Measurements from ENCODE around the gene AR. TPM values are rescaled to one million over a fixed set of nuclear protein-coding genes. Genes with fewer than 3 reads are reported as not detected.

The AR gene, protein sequence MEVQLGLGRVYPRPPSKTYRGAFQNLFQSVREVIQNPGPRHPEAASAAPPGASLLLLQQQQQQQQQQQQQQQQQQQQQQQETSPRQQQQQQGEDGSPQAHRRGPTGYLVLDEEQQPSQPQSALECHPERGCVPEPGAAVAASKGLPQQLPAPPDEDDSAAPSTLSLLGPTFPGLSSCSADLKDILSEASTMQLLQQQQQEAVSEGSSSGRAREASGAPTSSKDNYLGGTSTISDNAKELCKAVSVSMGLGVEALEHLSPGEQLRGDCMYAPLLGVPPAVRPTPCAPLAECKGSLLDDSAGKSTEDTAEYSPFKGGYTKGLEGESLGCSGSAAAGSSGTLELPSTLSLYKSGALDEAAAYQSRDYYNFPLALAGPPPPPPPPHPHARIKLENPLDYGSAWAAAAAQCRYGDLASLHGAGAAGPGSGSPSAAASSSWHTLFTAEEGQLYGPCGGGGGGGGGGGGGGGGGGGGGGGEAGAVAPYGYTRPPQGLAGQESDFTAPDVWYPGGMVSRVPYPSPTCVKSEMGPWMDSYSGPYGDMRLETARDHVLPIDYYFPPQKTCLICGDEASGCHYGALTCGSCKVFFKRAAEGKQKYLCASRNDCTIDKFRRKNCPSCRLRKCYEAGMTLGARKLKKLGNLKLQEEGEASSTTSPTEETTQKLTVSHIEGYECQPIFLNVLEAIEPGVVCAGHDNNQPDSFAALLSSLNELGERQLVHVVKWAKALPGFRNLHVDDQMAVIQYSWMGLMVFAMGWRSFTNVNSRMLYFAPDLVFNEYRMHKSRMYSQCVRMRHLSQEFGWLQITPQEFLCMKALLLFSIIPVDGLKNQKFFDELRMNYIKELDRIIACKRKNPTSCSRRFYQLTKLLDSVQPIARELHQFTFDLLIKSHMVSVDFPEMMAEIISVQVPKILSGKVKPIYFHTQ
- polyA plus RNA-seq (ENCODE audit: insufficient read length): 3.3 TPM
- long read RNA-seq, donor 1: 0 reads
- long read RNA-seq, donor 2, full-length matches to known transcripts: 1 of 1 reads
- long read RNA-seq, donor 2, partial matches to known transcripts: 0 of 1 reads
- long read RNA-seq, donor 2, other reads (novel, unspliced or antisense): 0 of 1 reads
- long read RNA-seq, donor 3, full-length matches to known transcripts: 1 of 1 reads
- long read RNA-seq, donor 3, partial matches to known transcripts: 0 of 1 reads
- long read RNA-seq, donor 3, other reads (novel, unspliced or antisense): 0 of 1 reads
- long read RNA-seq, donor 4: 0 reads
- long read RNA-seq, donor 5: 0 reads
- long read RNA-seq, donor 6: 0 reads
- long read RNA-seq, donor 7: 0 reads
- long read RNA-seq, donor 8: 0 reads

DNA sequence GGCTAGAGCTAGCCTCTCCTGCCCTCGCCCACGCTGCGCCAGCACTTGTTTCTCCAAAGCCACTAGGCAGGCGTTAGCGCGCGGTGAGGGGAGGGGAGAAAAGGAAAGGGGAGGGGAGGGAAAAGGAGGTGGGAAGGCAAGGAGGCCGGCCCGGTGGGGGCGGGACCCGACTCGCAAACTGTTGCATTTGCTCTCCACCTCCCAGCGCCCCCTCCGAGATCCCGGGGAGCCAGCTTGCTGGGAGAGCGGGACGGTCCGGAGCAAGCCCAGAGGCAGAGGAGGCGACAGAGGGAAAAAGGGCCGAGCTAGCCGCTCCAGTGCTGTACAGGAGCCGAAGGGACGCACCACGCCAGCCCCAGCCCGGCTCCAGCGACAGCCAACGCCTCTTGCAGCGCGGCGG is at the start of gene AR:
Gene AR (plus strand): TSS at position 204 of the 400 bp plus-strand sequence. CDS start 1,126 bp downstream, outside the sequence.
- DNase-seq: peak; percentile 33

DNA sequence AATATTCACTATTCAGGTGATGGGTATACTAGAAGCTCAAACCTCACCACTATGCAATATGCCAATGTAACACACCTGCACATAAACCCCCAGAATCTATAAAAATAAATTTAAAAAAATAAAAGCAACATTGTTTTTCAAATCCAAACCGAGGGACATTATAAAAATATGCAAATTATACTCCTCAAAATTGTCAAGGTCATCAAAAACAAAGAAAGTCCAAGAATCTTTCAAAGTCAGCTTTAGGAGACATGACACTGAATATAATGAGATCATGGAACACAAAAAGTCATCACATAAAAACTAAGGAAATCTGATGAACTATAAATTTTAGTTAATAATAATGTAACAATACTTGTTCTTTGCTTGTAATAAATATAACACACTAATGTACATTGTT is 43.2 kb upstream of the AR start:
- DNase-seq: no peak

DNA sequence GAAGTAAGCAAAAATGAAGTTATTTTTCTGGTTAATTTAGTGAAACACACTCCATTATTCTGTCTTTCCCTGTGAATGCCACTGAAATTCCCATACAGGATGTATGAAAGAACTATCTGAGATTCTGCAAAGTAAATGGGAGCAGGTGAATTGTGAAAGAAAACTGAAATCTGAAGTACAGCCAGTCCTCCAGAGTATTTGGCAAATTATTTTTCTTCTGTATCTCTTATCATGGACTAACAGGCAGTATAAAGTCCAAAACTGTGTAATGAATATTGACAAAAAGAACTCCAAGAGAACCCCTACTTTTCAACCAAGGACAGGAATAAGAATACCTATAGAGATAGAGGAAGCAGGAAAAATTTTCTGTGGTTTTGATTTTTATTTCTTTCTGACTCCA is 40.8 kb upstream of the AR start:
- no peak for DNase-seq

DNA sequence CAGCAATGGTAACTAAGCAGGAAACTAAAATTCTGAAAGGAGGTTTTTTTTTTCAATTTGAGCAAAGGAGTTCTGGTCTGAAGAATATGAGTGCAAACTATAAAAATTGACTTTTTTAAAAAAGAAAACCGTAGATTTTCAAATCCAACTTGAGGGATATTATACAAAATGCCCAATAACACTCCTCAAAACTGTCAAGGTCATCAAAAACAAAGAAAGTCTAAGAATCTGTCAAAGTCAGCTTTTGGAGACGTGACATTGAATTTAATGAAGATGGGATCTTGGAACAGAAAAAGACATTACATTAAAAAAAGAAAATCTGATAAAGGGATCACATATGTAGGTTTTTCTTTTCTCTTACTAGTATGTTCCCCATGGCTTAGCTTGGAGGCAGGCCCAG is 40.4 kb upstream of the AR start:
- no peak for DNase-seq

DNA sequence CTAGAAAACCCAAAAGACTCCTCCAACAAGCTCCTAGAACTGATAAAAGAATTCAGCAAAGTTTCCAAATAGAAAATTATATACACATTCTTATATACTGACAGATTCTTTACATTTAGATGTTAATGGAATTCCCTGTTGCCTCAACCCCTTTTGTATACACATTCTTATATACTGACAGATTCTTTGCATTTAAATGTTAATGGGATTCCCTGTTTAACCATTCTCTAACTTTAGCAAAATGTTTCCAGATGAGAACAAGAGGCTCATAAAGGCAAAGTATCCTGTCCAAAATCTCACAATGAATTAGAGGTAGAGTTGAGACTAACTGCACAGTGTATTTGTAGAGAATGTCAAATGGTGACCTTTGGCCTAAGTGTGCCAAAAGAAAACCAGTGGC is 23.1 kb upstream of the AR start:
- DNase-seq: no peak

DNA sequence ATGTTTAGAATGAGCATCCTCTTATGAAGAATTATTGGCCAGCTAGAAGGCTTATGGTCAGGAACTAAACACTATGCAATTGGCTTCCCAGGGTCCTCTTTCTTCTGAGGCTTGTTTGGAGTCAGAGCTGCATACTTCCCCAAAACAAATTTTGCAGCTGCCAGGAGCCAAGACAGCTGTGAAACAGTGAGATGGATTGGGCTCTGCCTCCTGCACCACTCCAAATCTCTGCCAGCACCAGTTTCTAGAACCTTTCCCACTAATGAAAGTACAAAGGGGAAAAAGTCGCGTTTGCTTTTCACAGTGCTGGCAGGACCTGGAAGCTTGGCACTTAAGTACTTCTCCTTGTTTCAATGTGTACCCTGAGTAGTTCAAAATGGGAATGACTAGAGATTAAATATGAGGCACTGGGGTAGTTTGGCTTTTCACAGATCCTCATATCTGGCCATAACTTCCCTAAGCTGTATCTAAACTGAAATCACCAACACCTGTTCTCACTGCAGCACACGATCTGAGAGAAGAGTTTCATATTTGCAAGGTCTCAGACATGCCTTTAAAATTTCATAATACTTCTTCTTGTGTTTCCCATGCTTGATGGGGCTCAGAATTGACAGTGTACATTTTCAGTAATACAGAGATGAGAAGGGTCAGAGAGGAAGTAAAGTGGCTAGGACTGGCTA is 20.7 kb upstream of the AR start:
- DNase-seq: no peak

DNA sequence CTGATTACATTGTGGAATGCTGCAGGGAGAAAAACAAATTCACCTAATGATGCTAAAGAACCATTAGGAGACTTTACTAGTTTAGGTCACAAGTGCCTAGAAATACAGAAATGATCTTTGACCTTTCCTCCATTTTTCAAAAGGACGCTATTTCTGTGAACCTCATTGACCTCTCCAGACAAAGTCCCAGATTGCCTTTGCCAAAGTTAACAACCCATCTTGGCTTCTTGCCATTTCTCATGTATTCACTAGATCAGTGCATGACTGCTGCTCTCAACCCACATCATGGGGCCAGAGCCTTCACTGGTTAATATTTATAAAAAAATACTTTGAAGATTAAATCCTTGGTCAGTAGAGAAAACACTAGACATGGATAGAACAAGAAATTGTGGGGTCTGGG is 19.9 kb upstream of the AR start:
- no peak for DNase-seq

DNA sequence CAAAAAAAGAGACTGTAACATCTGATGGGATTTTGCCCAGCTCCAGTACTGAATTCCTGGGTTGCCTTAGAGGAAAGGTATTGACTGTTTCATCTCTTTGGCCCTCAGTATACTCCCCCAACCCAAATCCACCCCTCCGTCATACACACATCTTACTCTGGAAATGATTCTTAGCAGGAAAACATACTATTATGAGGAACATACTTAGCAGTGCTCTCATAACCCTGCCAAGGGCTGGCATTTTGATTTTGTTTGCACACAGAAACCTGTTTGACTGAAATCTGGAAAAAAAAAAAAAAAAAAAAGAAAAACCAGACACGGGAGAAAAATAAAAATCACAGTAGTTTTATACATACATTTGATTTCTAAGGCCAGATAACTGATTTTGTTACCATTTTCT is 19.4 kb upstream of the AR start:
- no peak for DNase-seq

DNA sequence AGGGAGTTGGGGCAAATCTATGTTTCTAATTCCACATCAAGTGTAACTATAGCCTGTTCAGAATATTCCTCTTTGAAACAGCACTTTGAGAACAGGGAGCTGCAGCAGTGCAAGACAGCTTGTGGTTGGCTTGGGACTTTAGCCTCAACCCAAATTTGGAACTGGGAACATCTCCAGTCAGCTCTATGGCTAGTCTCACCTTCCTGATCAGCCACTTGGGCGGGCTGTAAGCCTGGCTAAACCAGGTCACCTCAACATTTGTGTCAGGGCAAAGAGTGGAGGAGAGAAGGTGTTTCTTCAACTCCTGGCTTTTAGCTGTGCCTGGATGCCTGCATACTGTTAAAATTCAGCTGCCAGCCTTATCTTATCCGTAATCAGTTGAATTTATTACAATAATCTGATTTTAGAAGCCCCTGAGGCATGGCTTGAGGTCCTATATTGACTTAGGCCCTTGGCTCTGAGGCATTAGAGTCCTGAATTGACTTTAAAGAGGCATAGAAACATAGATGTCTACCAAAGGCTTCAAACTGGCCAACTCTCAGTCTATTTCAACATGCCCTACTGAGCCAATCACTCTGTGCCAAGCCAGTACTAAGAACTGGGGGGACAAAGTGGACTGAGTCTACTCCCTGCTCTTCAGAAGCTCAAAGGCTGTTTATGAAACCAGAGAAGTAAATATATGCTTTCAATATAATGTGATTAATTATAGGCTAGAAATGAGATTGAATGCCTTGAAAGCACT is 18.7 kb upstream of the AR start:
- DNase-seq: no peak

DNA sequence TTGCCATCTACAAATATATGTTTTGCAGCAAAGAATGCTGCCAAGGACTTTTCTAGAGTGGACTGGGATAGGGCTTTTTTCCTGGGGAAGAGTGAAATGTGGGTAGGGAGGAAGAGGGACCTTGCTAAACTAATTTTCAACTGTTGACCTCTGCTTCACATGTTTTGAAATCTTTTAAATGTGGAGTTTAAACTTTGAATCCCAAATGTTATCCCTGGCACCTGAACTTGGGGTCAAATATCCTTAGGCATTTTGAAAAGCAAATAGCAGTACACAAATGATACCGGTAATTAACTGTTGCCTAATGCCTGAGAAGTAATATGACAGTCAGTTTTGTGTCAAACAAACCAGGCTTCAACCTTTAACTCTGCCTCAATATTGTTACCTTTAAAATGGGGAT is 7.3 kb upstream of the AR start:
- DNase-seq: no peak

DNA sequence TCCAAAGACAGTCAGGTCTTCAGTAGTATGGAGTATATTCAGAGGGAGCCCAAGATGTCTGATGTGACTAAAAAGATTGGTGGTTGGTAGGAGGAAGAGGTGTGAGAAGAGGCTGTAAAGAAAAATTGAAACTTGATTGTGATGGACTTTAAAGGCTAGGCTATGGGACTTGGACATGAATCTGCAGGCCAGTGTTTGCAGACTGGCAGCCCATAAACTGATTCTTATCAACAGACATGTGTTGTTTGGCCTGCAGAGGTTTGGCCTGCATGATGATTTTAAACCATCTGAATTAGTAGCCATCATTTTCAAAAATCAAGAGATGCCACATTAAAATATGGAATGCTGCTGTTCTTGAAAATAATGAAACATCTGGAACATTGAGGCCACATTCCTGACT is 5.4 kb upstream of the AR start:
- no peak for DNase-seq

DNA sequence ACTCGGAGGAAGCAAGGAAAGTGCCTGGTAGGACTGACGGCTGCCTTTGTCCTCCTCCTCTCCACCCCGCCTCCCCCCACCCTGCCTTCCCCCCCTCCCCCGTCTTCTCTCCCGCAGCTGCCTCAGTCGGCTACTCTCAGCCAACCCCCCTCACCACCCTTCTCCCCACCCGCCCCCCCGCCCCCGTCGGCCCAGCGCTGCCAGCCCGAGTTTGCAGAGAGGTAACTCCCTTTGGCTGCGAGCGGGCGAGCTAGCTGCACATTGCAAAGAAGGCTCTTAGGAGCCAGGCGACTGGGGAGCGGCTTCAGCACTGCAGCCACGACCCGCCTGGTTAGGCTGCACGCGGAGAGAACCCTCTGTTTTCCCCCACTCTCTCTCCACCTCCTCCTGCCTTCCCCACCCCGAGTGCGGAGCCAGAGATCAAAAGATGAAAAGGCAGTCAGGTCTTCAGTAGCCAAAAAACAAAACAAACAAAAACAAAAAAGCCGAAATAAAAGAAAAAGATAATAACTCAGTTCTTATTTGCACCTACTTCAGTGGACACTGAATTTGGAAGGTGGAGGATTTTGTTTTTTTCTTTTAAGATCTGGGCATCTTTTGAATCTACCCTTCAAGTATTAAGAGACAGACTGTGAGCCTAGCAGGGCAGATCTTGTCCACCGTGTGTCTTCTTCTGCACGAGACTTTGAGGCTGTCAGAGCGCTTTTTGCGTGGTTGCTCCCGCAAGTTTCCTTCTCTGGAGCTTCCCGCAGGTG is 637 bp downstream of the AR start:
- DNase-seq: no peak

DNA sequence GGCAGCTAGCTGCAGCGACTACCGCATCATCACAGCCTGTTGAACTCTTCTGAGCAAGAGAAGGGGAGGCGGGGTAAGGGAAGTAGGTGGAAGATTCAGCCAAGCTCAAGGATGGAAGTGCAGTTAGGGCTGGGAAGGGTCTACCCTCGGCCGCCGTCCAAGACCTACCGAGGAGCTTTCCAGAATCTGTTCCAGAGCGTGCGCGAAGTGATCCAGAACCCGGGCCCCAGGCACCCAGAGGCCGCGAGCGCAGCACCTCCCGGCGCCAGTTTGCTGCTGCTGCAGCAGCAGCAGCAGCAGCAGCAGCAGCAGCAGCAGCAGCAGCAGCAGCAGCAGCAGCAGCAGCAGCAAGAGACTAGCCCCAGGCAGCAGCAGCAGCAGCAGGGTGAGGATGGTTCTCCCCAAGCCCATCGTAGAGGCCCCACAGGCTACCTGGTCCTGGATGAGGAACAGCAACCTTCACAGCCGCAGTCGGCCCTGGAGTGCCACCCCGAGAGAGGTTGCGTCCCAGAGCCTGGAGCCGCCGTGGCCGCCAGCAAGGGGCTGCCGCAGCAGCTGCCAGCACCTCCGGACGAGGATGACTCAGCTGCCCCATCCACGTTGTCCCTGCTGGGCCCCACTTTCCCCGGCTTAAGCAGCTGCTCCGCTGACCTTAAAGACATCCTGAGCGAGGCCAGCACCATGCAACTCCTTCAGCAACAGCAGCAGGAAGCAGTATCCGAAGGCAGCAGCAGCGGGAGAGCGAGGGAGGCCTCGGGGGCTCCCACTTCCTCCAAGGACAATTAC is 1.4 kb downstream of the AR start:
- DNase-seq: no peak

DNA sequence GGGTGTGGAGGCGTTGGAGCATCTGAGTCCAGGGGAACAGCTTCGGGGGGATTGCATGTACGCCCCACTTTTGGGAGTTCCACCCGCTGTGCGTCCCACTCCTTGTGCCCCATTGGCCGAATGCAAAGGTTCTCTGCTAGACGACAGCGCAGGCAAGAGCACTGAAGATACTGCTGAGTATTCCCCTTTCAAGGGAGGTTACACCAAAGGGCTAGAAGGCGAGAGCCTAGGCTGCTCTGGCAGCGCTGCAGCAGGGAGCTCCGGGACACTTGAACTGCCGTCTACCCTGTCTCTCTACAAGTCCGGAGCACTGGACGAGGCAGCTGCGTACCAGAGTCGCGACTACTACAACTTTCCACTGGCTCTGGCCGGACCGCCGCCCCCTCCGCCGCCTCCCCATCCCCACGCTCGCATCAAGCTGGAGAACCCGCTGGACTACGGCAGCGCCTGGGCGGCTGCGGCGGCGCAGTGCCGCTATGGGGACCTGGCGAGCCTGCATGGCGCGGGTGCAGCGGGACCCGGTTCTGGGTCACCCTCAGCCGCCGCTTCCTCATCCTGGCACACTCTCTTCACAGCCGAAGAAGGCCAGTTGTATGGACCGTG is 2.2 kb downstream of the AR start:
- no peak for DNase-seq

DNA sequence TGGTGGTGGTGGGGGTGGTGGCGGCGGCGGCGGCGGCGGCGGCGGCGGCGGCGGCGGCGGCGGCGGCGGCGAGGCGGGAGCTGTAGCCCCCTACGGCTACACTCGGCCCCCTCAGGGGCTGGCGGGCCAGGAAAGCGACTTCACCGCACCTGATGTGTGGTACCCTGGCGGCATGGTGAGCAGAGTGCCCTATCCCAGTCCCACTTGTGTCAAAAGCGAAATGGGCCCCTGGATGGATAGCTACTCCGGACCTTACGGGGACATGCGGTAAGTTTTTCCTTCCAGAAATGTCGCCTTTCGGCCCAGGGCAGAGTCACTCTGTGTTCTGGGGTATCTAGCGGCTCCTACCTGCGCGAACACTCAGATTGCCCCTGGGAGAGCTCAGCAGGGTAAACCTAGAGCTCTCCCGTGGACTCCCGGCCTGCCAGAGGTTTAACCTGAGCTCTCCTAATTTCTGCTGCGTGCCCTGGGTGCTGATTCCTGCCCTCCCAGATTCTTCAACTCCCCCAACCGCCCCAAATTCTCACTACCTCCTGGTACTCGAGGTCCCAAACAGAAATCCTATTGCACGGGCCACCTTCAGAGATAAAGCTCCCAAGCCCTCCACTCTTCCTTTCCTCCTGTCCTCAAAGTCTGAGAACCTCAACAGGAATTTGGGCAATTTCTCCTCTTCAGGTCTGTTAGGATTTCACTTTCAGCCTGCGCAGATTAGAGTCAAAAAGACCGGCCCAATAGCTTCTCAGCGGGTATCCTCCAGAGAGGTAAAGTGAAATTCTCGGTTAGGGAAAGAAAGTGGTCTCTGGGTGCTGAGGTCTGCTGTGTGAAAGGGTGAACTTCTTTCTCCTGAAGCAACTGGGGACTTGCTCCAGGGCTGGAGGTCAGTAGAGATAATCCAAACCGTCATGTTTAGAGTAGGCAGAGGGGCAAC is 2.9 kb downstream of the AR start:
- no peak for DNase-seq

DNA sequence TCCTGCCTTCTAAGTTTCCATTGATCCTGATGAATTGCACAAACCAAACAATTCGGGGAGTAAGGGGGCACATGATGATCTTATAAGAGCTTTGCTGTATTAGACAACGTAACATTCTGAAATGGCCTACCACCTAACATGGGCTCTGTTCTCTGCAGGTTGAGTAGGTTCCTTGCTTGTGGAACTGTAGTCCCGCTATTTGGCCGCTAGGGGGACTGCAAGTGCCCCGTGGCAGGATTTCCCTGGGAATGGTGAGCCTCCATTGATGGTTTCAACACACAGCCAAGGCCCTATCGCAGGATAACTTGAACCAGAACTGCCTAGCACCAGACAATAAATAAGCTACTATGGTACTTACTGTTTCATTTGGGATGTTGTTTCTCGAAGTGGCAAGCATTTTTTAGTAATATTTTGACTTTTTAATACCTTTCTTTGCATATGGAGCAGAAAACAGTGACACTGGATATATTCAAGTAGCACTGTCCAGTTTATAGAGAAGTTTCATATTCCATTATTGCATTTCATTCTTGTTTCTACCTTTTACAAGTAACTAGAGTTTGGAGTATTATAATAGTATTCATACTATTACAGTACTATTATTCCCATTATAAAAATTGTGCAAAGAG is 11.9 kb downstream of the AR start:
- no peak for DNase-seq

DNA sequence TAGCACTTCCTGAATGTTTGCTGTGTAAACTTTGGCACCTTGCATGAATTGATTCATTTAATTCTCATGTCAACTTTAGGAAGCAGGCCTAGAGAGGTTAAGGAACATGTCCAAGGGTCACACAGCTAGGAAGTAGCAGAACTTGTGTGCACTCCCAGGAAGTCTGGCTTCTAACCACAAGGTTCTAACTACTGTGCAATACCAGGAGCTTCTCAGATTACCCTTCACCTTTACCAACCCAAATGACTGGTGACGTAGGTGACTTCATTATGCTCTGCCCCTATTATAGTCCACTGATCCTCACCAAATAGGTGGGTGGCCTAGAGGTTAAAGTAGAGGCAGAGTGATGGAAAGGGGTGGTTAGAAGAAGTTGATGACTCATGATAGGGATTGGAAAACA is 14.4 kb downstream of the AR start:
- no peak for DNase-seq
